Non-pigmented ciliary epithelial cell (primary cell): Measurements from ENCODE around the gene RCOR1.

Source experiments
- DNase-seq: peaks from one replicate; pipeline ENCODE4 v3.0.0-alpha.2; 2010; ENCODE audit warnings: low read depth

RCOR1 gene

GRCh38 chr14:102678394-102678793, 85.9 kb downstream of the RCOR1 start:
- DNase-seq: no peak

- no peak for DNase-seq
These were observed 91.2 kb downstream of the RCOR1 start for GRCh38 chr14:102683399-102684297.

GRCh38 chr14:102684298-102684663, 91.8 kb downstream of the RCOR1 start:
- DNase-seq: no peak

GRCh38 chr14:102686196-102686801, 93.8 kb downstream of the RCOR1 start:
- DNase-seq: no peak

GRCh38 chr14:102688290-102688689, 95.8 kb downstream of the RCOR1 start:
- no peak for DNase-seq

- no peak for DNase-seq
These were observed 98.2 kb downstream of the RCOR1 start for GRCh38 chr14:102690509-102691286.

- DNase-seq: no peak
These were observed 99.3 kb downstream of the RCOR1 start for GRCh38 chr14:102691763-102692162.

- no peak for DNase-seq
These were observed 99.9 kb downstream of the RCOR1 start for GRCh38 chr14:102692334-102692733.

- DNase-seq: no peak
These were observed 100.7 kb downstream of the RCOR1 start for GRCh38 chr14:102693006-102693755.

GRCh38 chr14:102694530-102695166, 102.2 kb downstream of the RCOR1 start:
- peak; percentile 28 for DNase-seq

GRCh38 chr14:102695167-102695555, 102.7 kb downstream of the RCOR1 start:
- no peak for DNase-seq

GRCh38 chr14:102696332-102696731, 103.9 kb downstream of the RCOR1 start:
- no peak for DNase-seq

- no peak for DNase-seq
These were observed 104.5 kb downstream of the RCOR1 start for GRCh38 chr14:102696856-102697495.

- DNase-seq: no peak
These were observed 105.1 kb downstream of the RCOR1 start for GRCh38 chr14:102697501-102697900.

GRCh38 chr14:102699416-102700110, 107.1 kb downstream of the RCOR1 start:
- no peak for DNase-seq

GRCh38 chr14:102708494-102708893, 116.0 kb downstream of the RCOR1 start:
- no peak for DNase-seq

- DNase-seq: no peak
These were observed 118.8 kb downstream of the RCOR1 start for GRCh38 chr14:102711207-102711606.

- no peak for DNase-seq
These were observed 119.5 kb downstream of the RCOR1 start for GRCh38 chr14:102711946-102712345.

- DNase-seq: no peak
These were observed 124.8 kb downstream of the RCOR1 start for GRCh38 chr14:102717276-102717675.

GRCh38 chr14:102722646-102723045, 130.2 kb downstream of the RCOR1 start:
- no peak for DNase-seq
